ENCODE data around the gene STPG4. TPM values are rescaled to one million over a fixed set of nuclear protein-coding genes. Genes with fewer than 3 reads are reported as not detected.

STPG4 gene
- total RNA-seq, 3 donors from 2014 or later (not counting 1 experiment from before 2014, with no cell fraction given), result 0.21 to 0.65 TPM; not detected in 1

- Histone ChIP-seq H3K27ac (ENCODE audit: low read length) (no peak overlapping the region), H3K36me3 (ENCODE audit: control insufficient read depth, insufficient read depth, low read length) (peaks cover 28% of the 10 kb centered on the region), H3K9me3 (ENCODE audit: control insufficient read depth, insufficient read depth, low read length) (no peaks in the 10 kb centered on the region), H3K27me3 (ENCODE audit: control insufficient read depth, insufficient read depth, low read length) (no peaks in the 10 kb centered on the region), H3K4me1 (ENCODE audit: control insufficient read depth, insufficient read depth, low read length) (peaks cover 19% of the 10 kb centered on the region), H3K4me3 (ENCODE audit: low read length) (no peak overlapping the region)
- Mint-ChIP-seq H3K4me3 (no peak overlapping the region), H3K4me1 (peaks cover 5 to 18% of the 10 kb centered on the region in 2 donors), H3K9me3 (no peaks in the 10 kb centered on the region), H3K27me3 (ENCODE audit: low read depth in 2 of 2) (no peaks in the 10 kb centered on the region), H3K27ac (no peak overlapping the region), H3K36me3 (no peaks in the 10 kb centered on the region)
- TF ChIP-seq CTCF (IDR thresholded peaks at IDR 0.05), result no peak
- ATAC-seq (no peak), DNase-seq (no peak)
- intact Hi-C loops (cut with micrococcal nuclease), result no loop called here
- WGBS (ENCODE audit: insufficient coverage), result 97% methylated on average over 10 of the region's 10 CpGs
Measured at GRCh38 chr2:47040651-47041050, 114.5 kb downstream of the STPG4 start.

GRCh38 chr2:47039913-47040562 lies 115.1 kb downstream of the STPG4 start:
- Histone ChIP-seq H3K9me3 (ENCODE audit: control insufficient read depth, insufficient read depth, low read length) (no peaks in the 10 kb centered on the region), H3K4me1 (ENCODE audit: control insufficient read depth, insufficient read depth, low read length) (peaks cover 20% of the 10 kb centered on the region), H3K27ac (ENCODE audit: low read length) (no peak overlapping the region), H3K27me3 (ENCODE audit: control insufficient read depth, insufficient read depth, low read length) (no peaks in the 10 kb centered on the region), H3K36me3 (ENCODE audit: control insufficient read depth, insufficient read depth, low read length) (peaks cover 22% of the 10 kb centered on the region), H3K4me3 (ENCODE audit: low read length) (no peak overlapping the region)
- TF ChIP-seq CTCF (IDR thresholded peaks at IDR 0.05), result no peak
- intact Hi-C loops (cut with micrococcal nuclease), result no loop called here
- Mint-ChIP-seq H3K27ac (no peak overlapping the region), H3K27me3 (ENCODE audit: low read depth in 2 of 2) (no peaks in the 10 kb centered on the region), H3K4me3 (no peak overlapping the region), H3K9me3 (no peaks in the 10 kb centered on the region), H3K36me3 (no peaks in the 10 kb centered on the region), H3K4me1 (peaks cover 5 to 24% of the 10 kb centered on the region in 2 donors)
- ATAC-seq, result no peak
- 92% methylated on average over 17 of the region's 17 CpGs for WGBS (ENCODE audit: insufficient coverage)
- no peak for DNase-seq

GRCh38 chr2:47039489-47039870 lies 115.6 kb downstream of the STPG4 start:
- DNase-seq (no peak), ATAC-seq (no peak)
- peaks cover 21% of the 10 kb centered on the region for H3K36me3 ChIP-seq (ENCODE audit: control insufficient read depth, insufficient read depth, low read length)
- WGBS (ENCODE audit: insufficient coverage), result 87% methylated on average over 2 of the region's 2 CpGs
- H3K27ac Mint-ChIP-seq, result no peak overlapping the region
- peaks cover 5 to 24% of the 10 kb centered on the region in 2 donors for H3K4me1 Mint-ChIP-seq
- no peaks in the 10 kb centered on the region for H3K9me3 Mint-ChIP-seq
- TF ChIP-seq CTCF (IDR thresholded peaks at IDR 0.05), result no peak
- no peak overlapping the region for H3K4me3 ChIP-seq (ENCODE audit: low read length)
- H3K9me3 ChIP-seq (ENCODE audit: control insufficient read depth, insufficient read depth, low read length), result no peaks in the 10 kb centered on the region
- H3K27me3 Mint-ChIP-seq (ENCODE audit: low read depth in 2 of 2), result no peaks in the 10 kb centered on the region
- peaks cover 25% of the 10 kb centered on the region for H3K4me1 ChIP-seq (ENCODE audit: control insufficient read depth, insufficient read depth, low read length)
- no peak overlapping the region for H3K4me3 Mint-ChIP-seq
- no peaks in the 10 kb centered on the region for H3K27me3 ChIP-seq (ENCODE audit: control insufficient read depth, insufficient read depth, low read length)
- no peak overlapping the region for H3K27ac ChIP-seq (ENCODE audit: low read length)
- no peaks in the 10 kb centered on the region for H3K36me3 Mint-ChIP-seq
- intact Hi-C loops (cut with micrococcal nuclease), result no loop called here
